NCI-H345 treated with DMSO at 0.1 percent for 48 hours (cell line): Measurements from ENCODE around the gene ARMH2.
"Not testable (repeated sequence)": the region's sequence is repeated elsewhere in the genome, so short reads cannot be mapped to it uniquely, and the experiment has no call there.

ENCODE experiments used
- DNase-seq: peaks from one replicate; lab custom pipeline; 2025; ENCODE audit not compliant: unreplicated experiment; lab: John Stamatoyannopoulos, UW

The ARMH2 gene

DNA sequence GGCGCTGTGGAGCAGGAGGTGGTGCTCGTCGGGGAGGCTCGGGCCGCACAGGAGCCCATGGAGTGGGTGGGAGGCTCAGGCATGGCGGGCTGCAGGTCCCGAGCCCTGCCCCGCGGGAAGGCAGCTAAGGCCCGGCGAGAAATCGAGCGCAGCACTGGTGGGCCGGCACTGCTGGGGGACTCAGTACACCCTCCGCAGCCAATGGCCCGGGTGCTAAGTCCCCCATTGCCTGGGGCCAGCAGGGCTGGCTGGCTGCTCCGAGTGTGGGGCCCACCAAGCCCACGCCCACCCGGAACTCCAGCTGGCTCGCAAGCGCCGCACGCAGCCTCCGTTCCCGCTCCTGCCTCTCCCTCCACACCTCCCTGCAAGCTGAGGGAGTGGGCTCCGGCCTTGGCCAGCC lies 32.7 kb downstream of the ARMH2 start:
- not testable (repeated sequence) for DNase-seq

DNA sequence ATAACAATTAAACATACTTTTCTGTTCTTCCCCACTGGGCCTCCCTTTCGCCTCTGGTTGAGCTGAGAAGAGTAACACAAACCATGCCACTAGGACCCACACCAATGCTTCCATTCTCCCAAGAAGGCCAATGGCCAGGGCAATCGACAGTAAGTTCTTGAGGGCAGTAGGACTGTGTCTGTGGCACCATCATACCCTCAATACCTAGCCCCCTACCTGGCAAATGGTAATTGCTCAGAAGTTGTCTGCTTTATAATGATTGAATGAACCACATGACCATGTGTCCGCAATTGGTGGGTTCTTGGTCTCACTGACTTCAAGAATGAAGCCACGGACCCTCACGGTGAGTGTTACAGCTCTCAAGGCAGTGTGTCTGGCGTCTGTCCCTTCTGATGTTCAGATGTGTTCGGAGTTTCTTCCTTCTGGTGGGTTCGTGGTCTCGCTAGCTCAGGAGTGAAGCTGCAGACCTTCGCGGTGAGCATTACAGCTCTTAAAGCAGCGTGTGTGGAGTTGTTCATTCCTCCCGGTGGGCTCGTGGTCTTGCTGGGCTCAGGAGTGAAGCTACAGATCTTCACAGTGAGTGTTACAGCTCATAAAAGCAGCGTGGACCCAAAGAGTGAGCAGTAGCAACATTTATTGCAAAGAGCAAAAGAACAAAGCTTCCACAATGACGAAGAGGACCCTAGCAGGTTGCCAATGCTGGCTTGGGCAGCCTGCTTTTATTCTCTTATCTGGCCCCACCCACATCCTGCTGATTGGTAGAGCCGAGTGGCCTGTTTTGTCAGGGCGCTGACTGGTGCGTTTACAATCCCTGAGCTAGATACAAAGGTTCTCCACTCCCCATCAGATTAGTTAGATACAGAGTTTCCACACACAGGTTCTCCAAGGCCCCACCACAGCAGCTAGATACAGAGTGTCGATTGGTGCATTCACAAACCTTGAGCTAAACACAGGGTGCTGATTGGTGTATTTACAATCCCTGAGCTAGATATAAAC lies 33.6 kb downstream of the ARMH2 start:
- DNase-seq, result not testable (repeated sequence)

- DNase-seq, result peak; percentile 28
These were observed 35.1 kb downstream of the ARMH2 start for GRCh38 chr6:24763578-24763977.

- no peak for DNase-seq
These were observed 36.9 kb downstream of the ARMH2 start for GRCh38 chr6:24761851-24762250.

GRCh38 chr6:24761193-24761835 lies 37.4 kb downstream of the ARMH2 start:
- DNase-seq, result no peak

DNA sequence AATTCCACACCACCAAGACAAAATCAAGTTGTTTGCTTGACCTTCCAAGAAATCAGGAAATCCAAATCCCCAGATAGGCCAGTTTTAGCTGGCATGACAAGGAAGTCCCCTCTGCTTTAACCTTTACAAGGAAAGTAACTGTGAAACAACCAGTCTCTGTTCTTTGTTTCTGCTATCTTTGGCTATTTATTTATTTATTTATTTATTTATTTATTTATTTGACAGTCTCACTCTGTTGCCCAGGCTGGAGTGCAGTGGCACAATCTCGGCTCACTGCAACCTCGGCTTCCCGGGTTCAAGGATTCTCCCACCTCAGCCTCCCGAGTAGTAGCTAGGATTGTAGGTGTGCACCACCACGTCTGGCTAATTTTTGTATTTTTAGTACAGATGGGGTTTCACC lies 38.5 kb downstream of the ARMH2 start:
- DNase-seq, result no peak

DNA sequence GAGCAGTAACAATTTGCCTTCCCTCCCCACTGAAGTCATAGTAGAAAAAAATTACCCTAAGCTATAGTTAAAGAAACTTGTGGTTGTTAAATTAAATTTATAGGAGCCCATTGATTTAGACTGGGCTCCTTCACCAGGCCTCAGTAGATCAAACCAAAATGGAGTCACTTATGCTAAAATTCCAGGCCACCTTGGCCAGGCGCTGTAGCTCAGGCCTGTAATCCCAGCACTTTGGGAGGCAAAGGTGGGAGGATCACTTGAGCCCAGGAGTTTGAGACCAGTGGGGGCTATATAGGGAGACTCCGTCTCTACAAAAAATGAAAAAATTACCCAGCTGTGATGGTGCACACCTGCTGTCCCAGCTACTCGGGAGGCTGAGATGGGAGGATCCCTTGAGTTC lies 39.0 kb downstream of the ARMH2 start:
- DNase-seq, result no peak

DNA sequence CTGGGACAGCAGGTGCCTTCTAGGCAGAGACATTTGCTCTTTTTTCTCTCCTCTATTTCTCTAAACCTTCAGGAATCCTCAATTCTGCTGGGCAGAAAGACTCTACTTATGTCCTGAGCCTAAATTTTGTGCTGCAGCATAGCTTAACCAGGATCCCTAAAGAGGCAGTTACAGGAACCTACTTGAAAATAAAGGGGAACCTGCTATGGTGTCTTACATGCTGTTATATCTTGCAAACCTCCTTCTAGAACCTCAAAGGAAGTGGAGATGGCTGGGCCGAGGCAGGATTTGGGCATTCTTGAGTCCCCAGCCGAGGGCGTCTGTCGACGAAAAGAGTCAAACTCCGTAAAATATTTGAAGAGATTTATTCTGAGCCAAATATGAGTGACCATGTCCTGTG lies 41.1 kb downstream of the ARMH2 start:
- no peak for DNase-seq

- DNase-seq, result no peak
These were observed 43.4 kb downstream of the ARMH2 start for GRCh38 chr6:24755279-24755678.

GRCh38 chr6:24754378-24754777 lies 44.3 kb downstream of the ARMH2 start:
- DNase-seq, result not testable (repeated sequence)

DNA sequence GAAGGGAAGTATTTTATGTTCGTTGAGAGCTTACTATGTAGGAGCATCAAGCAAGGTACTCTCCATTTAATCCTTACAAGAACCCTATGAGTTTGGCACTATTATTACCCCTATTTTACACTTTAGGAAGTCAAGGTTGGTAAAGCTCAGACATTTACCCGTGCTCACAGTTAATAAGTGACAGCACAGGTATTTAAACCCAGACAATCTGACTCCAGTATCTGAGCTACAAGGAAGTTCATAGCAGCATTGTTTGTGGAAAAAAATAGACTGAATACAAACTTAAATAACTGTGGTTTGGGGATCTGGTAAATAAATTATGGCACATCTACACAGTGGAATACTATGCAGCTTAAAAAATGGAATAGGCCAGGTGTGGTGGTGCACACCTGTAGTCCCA lies 45.2 kb downstream of the ARMH2 start:
- no peak for DNase-seq

- no peak for DNase-seq
These were observed 45.7 kb downstream of the ARMH2 start for GRCh38 chr6:24752917-24753492.

DNA sequence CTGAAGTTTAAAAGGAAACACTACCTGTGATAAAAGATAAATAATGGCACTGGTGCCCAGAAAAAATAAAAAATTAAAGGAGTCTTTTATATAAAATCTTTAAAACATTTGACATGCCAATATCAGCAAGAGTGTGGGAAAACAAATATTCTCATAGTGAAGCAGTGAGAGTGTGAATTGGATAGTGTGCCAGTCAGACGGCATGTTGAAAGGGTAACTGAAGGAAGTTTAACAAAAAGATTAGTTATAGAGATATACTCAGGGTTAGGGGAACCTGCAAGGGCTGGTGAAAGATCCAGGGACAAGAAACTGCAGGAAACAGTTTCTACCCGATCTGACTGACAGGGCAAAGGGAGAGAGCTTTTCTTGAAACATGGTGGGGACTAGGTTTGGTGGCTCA lies 46.2 kb downstream of the ARMH2 start:
- DNase-seq, result no peak

- not testable (repeated sequence) for DNase-seq
These were observed 47.8 kb downstream of the ARMH2 start for GRCh38 chr6:24750878-24751277.

- DNase-seq, result no peak
These were observed 49.4 kb downstream of the ARMH2 start for GRCh38 chr6:24749297-24749696.
